ENCODE results near the gene DCAF8.
"Not testable (repeated sequence)": the region's sequence is repeated elsewhere in the genome, so short reads cannot be mapped to it uniquely, and the experiment has no call there.

Gene DCAF8

GRCh38 chr1:160296036-160296435 is 33.7 kb upstream of the DCAF8 start:
- in situ Hi-C loops (cut with MboI; ENCODE audit: low sequenced_read_pairs, unreplicated experiment) = no loop called here
- TF ChIP-seq, protein P1, sequence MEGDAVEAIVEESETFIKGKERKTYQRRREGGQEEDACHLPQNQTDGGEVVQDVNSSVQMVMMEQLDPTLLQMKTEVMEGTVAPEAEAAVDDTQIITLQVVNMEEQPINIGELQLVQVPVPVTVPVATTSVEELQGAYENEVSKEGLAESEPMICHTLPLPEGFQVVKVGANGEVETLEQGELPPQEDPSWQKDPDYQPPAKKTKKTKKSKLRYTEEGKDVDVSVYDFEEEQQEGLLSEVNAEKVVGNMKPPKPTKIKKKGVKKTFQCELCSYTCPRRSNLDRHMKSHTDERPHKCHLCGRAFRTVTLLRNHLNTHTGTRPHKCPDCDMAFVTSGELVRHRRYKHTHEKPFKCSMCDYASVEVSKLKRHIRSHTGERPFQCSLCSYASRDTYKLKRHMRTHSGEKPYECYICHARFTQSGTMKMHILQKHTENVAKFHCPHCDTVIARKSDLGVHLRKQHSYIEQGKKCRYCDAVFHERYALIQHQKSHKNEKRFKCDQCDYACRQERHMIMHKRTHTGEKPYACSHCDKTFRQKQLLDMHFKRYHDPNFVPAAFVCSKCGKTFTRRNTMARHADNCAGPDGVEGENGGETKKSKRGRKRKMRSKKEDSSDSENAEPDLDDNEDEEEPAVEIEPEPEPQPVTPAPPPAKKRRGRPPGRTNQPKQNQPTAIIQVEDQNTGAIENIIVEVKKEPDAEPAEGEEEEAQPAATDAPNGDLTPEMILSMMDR (IDR thresholded peaks at IDR 0.05; ENCODE audit: borderline replicate concordance, control extremely low read depth, extremely low read depth, insufficient read depth, missing control alignments) = no peak
- no peak for DNase-seq (ENCODE audit: low spot score)

DNA sequence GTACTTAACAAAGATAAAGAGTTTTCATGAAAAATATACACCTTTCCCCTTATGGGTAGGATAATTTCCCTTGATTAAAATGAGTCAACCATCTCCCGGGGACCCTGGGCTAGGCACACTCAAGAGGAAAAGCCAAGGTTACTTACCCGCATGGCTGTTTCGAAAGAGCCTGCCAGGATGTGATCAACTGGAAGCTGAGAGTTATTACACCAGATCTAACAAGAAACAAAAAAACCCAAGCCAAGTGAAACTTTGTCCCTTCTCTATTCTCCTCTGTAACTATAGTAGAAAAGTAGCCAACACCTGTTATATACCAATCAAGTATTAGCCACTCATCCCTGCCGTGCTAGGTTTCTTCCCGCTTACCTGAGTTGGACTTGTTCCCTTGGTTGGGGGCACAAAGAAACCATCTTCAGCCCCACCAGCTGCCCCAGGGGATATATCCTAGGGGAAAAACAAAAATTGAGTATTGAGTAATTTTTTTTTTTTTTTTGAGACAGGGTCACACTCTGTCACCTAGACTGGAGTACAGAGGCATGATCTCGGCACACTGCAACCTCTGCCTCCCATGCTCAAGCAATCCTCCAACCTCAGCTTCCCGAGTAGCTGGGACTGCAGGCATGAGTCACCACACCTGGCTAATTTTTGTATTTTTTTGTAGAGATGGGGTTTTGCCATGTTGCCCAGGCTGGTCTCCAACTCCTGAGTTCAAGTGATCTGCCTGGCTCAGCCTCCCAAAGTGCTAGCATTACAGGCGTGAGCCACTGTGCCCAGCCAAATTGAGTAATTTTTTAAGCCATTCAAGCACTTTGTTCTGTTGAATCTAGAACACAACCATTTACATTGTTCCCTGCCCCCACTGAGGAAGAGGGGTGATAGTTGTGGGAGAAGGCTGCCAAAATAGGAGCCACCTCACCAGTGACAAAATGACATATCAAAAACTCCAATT is 30.9 kb upstream of the DCAF8 start:
- no peak for DNase-seq (ENCODE audit: low spot score)
- in situ Hi-C loops (cut with MboI; ENCODE audit: low sequenced_read_pairs, unreplicated experiment) = no loop called here
- TF ChIP-seq, protein P1 (IDR thresholded peaks at IDR 0.05; ENCODE audit: borderline replicate concordance, control extremely low read depth, extremely low read depth, insufficient read depth, missing control alignments) = no peak

GRCh38 chr1:160291248-160292220 is 29.2 kb upstream of the DCAF8 start:
- in situ Hi-C loops (cut with MboI; ENCODE audit: low sequenced_read_pairs, unreplicated experiment) = no loop called here
- TF ChIP-seq, protein P1 (IDR thresholded peaks at IDR 0.05; ENCODE audit: borderline replicate concordance, control extremely low read depth, extremely low read depth, insufficient read depth, missing control alignments) = peak; percentile 62
- peak; percentile 65 for DNase-seq (ENCODE audit: low spot score)

DNA sequence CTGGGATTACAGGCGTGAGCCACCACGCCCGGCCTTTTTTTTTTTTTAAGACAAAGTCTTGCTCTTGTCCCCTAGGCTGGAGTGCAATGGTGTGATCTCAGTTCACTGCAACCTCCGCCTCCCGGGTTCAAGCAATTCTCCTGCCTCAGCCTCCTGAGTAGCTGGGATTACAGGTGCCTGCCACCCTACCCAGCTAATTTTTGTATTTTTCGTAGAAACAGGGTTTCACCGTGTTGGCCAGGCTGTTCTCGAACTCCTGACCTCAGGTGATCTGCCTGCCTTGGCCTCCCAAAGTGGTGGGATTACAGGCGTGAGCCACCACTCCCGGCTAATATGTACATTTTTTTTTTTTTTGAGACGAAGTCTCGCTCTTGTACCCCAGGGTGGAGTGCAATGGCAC is 25.4 kb upstream of the DCAF8 start:
- in situ Hi-C loops (cut with MboI; ENCODE audit: low sequenced_read_pairs, unreplicated experiment); DNase-seq (ENCODE audit: low spot score): not testable (repeated sequence)

- no peak for DNase-seq (ENCODE audit: low spot score)
- in situ Hi-C loops (cut with MboI; ENCODE audit: low sequenced_read_pairs, unreplicated experiment) = no loop called here
- TF ChIP-seq, protein P1 (IDR thresholded peaks at IDR 0.05; ENCODE audit: borderline replicate concordance, control extremely low read depth, extremely low read depth, insufficient read depth, missing control alignments) = no peak
These were observed 23.2 kb upstream of the DCAF8 start for GRCh38 chr1:160285506-160285905.

DNA sequence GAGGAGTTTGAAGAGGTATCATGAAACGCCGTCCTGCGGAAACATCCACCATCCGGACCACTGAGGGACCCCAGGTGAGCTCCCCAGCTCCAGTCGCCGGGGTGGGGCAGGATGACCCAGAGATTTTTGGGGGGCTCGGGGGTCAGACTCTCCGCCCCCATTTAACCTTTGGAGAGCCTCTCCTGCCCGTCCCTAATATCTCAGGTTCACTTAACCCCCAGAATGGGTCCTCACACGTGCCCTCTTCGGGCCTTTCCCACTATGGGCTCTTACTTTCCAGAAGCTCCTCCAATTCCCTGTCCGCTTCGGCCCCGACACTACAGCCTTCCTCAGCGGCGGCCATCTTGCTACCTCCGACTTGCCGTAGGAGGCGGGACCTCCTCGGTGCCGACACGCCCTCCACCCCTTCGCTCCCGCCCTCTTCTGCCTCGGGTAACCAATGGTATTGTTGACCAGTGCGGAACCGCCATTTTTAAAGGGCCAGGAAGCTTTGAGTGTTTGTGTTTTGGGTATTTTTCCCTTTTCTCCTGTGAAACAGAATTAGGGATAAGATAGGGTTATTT is 22.5 kb upstream of the DCAF8 start, which contains the start of gene PEX19:
PEX19 (minus strand) TSS at position 352 of the 563 bp plus-strand sequence; CDS start at position 343, 9 bp downstream.
- in situ Hi-C loops (cut with MboI; ENCODE audit: low sequenced_read_pairs, unreplicated experiment) = no loop called here
- TF ChIP-seq, protein P1 (IDR thresholded peaks at IDR 0.05; ENCODE audit: borderline replicate concordance, control extremely low read depth, extremely low read depth, insufficient read depth, missing control alignments) = no peak
- peak; percentile 97 for DNase-seq (ENCODE audit: low spot score)
